ENCODE results near the gene NLN. TPM values are rescaled to one million over a fixed set of nuclear protein-coding genes. Genes with fewer than 3 reads are reported as not detected.
A peak's percentile ranks its signal among the peaks of the same experiment; 100 is the strongest.

Gene NLN
- total and polyA plus RNA-seq, 2 of the 4 experiments (the other 2 are of a cell fraction) = 19.1 to 37.1 TPM

DNA sequence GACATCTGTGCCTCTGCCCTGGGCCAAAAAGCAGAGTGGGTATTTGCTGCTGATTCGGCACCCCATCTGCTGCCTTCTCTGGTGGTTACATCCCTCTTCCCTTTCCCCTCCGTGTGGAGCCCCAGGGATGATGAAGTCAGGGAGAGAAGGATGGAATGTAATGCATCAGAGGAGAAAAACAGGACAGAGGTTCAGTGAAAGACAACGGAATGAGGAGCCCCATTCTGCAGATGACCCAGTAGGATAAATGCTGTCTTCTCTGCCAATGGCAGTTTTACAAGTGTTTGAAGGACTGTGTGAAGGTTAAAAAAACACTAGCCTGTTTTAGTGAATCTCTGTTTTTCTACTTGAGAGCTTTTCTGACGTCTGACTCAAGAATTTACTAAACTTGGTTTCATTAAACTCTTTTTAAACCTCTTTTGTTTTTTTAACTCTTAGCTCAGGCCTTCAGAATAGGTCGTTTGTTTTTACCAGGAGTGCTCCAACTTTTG, 86.3 kb downstream of the NLN start:
- ChIA-PET CTCF (interaction anchor here (0.6 kb wide), 1 partner anchor 84 kb away, joined by 3 read pairs; no protein-coding TSS in a partner anchor), POLR2A (ENCODE audit: unreplicated experiment) (no interaction called here)
- 46% methylated on average over 3 of the region's 5 CpGs; no CpG with 5 or more reads in 1 of the 2 experiments for WGBS, 2 experiments (ENCODE audit: extremely low coverage in 2 of 2, insufficient read length in 1 of 2)
- Histone ChIP-seq H2BK20ac (ENCODE audit: low read depth, low read length) (peak overlapping the region; percentile 50; the same call in 1 of the 2 replicates), H2BK120ac (ENCODE audit: low read depth, low read length) (peak overlapping the region; percentile 66), H3K56ac (ENCODE audit: extremely low read depth, insufficient read depth, low read length) (no peak overlapping the region), H2AK9ac (replicated peaks; ENCODE audit: low read depth, low read length, poor library complexity) (peak overlapping the region; percentile 49), H3K9ac (ENCODE audit: low read depth, low read length) (no peak overlapping the region), H3K4ac (ENCODE audit: low read depth, low read length) (0 out of 2 replicates have a peak overlapping the region, but pooled peaks have one; percentile 4), H2BK5ac (ENCODE audit: low read depth, low read length, poor library complexity, severe bottlenecking) (peak overlapping the region; percentile 86), H4K8ac (ENCODE audit: low read depth in 2 of 2, low read length in 2 of 2) (peak overlapping the region in 1 of 2 experiments; percentile 72; a peak in 2 of 4 replicates), H3K23ac (ENCODE audit: low read depth, low read length) (no peak overlapping the region), H3K4me1 (ENCODE audit: control insufficient read depth, insufficient read depth, low read length) (peaks cover 16% of the 10 kb centered on the region), H3K27me3 (ENCODE audit: control insufficient read depth, insufficient read depth, low read length) (no peaks in the 10 kb centered on the region), H4K91ac (ENCODE audit: insufficient read depth, low read depth, low read length) (no peak overlapping the region), H3K14ac (replicated peaks; ENCODE audit: low read depth, low read length) (peak overlapping the region; percentile 4; the same call in 1 of the 2 replicates), H4K20me1 (ENCODE audit: insufficient read depth, low read length) (no peaks in the 10 kb centered on the region), H2AK5ac (ENCODE audit: low read depth, low read length) (peak overlapping the region; percentile 80), H3K9me1 (ENCODE audit: insufficient read depth, low read length) (peaks cover 9% of the 10 kb centered on the region), H3K36me3 (ENCODE audit: control insufficient read depth, insufficient read depth, low read length) (peaks cover 4% of the 10 kb centered on the region), H3K18ac (ENCODE audit: low read depth, low read length) (peak overlapping the region; percentile 73), H3K79me1 (ENCODE audit: low read depth in 1 of 2, low read length in 2 of 2) (peaks cover 2 to 25% of the 10 kb centered on the region in 2 experiments; a peak in 3 of 4 replicates), H2AFZ (replicated peaks; ENCODE audit: low read length, poor library complexity) (no peak overlapping the region), H2BK15ac (ENCODE audit: low read depth, low read length) (peak overlapping the region; percentile 12; the same call in 1 of the 3 replicates), H3K4me2 (ENCODE audit: low read depth, low read length) (peak overlapping the region; percentile 54), H3K27ac (ENCODE audit: insufficient read depth, low read length) (peak overlapping the region; percentile 72), H3K4me3 (ENCODE audit: insufficient read depth, low read depth, low read length) (no peak overlapping the region), H4K5ac (ENCODE audit: low read depth, low read length) (peak overlapping the region; percentile 9), H3K9me3 (ENCODE audit: control insufficient read depth, insufficient read depth, low read length) (no peaks in the 10 kb centered on the region)
- TF ChIP-seq CHD1 (IDR thresholded peaks at IDR 0.05; ENCODE audit: low read depth, low read length) = no peak
- in situ Hi-C loops (cut with MboI; ENCODE audit: low sequenced_read_pairs) (no loop called here), intact Hi-C loops (cut with micrococcal nuclease) (no loop called here), dilution Hi-C loops (cut with HindIII; ENCODE audit: low sequenced_read_pairs, unreplicated experiment) (no loop called here)
- no TSS peak for BruUV-seq (replicated peaks)
- DNase-seq = peak; percentile 10
- ATAC-seq (ENCODE audit: low read depth) = no peak; the same call in 1 of the 2 replicates
